GM23248 (cell line): ENCODE data around the gene CPLANE2. TPM values are rescaled to one million over a fixed set of nuclear protein-coding genes. Genes with fewer than 3 reads are reported as not detected.

Source experiments
- DNase-seq: peaks from one replicate; pipeline ENCODE4 v3.0.0-alpha.2; 2015
- H2AFZ ChIP-seq: fragments of 200-600 bp; sonication (generic); 2 replicates; pipeline ENCODE4 v1.6.1; 2016; ENCODE audit warnings: antibody characterized with exemption
- H3F3A ChIP-seq: fragments of 200-600 bp; sonication (generic); 2 replicates; pipeline ENCODE4 v1.6.1; 2016; ENCODE audit warnings: mild to moderate bottlenecking, antibody characterized with exemption, mixed run types; ENCODE audit not compliant: insufficient read depth
- H3K27ac ChIP-seq: fragments of 200-600 bp; sonication (generic); 2 replicates; pipeline ENCODE4 v1.5.1; 2016; ENCODE audit warnings: mild to moderate bottlenecking
- H3K27me3 ChIP-seq: fragments of 200-600 bp; sonication (generic); replicated peaks from 2 replicates; pipeline ENCODE4 v1.6.1; 2016; ENCODE audit warnings: mild to moderate bottlenecking; ENCODE audit not compliant: insufficient read depth
- H3K36me3 ChIP-seq: fragments of 200-600 bp; sonication (generic); 2 replicates; pipeline ENCODE4 v1.6.1; 2016; ENCODE audit warnings: low read depth, mild to moderate bottlenecking
- H3K4me1 ChIP-seq: fragments of 200-600 bp; sonication (generic); 2 replicates; pipeline ENCODE4 v1.6.1; 2016; ENCODE audit warnings: mild to moderate bottlenecking; ENCODE audit not compliant: insufficient read depth
- H3K4me2 ChIP-seq: fragments of 200-600 bp; sonication (generic); one replicate; pipeline ENCODE4 v1.6.1; 2016; ENCODE audit warnings: mild to moderate bottlenecking; ENCODE audit not compliant: unreplicated experiment
- H3K4me3 ChIP-seq: fragments of 200-600 bp; sonication (generic); 2 replicates; pipeline ENCODE4 v1.5.1; 2016; ENCODE audit warnings: mild to moderate bottlenecking
- H3K79me2 ChIP-seq: fragments of 200-600 bp; sonication (generic); 2 replicates; pipeline ENCODE4 v1.6.1; 2016; ENCODE audit warnings: mild to moderate bottlenecking; ENCODE audit not compliant: insufficient read depth
- H3K9ac ChIP-seq: fragments of 200-600 bp; sonication (generic); 2 replicates; pipeline ENCODE4 v1.6.1; 2016; ENCODE audit warnings: mild to moderate bottlenecking
- H3K9me2 ChIP-seq: fragments of 200-600 bp; sonication (generic); 2 replicates; pipeline ENCODE4 v1.6.1; 2016; ENCODE audit warnings: mixed run types, mild to moderate bottlenecking, moderate library complexity; ENCODE audit not compliant: insufficient read depth
- H3K9me3 ChIP-seq: fragments of 200-600 bp; sonication (generic); one replicate; pipeline ENCODE4 v1.6.1; 2017; ENCODE audit warnings: low read depth
- H4K20me1 ChIP-seq: fragments of 200-600 bp; sonication (generic); 2 replicates; pipeline ENCODE4 v1.6.0; 2016; ENCODE audit not compliant: insufficient read depth
- EZH2 ChIP-seq: fragments of 200-600 bp; sonication (generic); IDR thresholded peaks from 2 replicates; pipeline ENCODE4 v1.6.1; 2018; ENCODE audit warnings: antibody characterized with exemption, mild to moderate bottlenecking; ENCODE audit not compliant: insufficient read depth, poor library complexity, severe bottlenecking
- EZH2phosphoT487 ChIP-seq: fragments of 200-600 bp; sonication (generic); IDR thresholded peaks from 2 replicates; pipeline ENCODE4 v1.6.1; 2018; ENCODE audit warnings: antibody characterized with exemption, moderate library complexity, mild to moderate bottlenecking, low read depth; ENCODE audit not compliant: insufficient read depth
- WGBS, 2 experiments: methylation state at CpG; one replicate each; pipeline ENCODE4 v1.1.6; 2015 to 2017; ENCODE audit warnings: low lambda C conversion rate in 2 of 2, low coverage in 1 of 2; ENCODE audit errors: missing lambda C conversion rate in 2 of 2; 5-methylcytosine and 5-hydroxymethylcytosine counted together
- in situ Hi-C: fragments of 300-500 bp; cut with MboI; formaldehyde crosslinking; loops from 2 replicates; pipeline ENCODE4 v1.15.0; 2020
- polyA plus RNA-seq: library from polyadenylated mRNA; unstranded; fragments of >200 nt; fragmentation: Nextera tagmentation; extraction: Ambion mirVana; gene quantifications from 2 replicates; pipeline ENCODE4 v1.2.1, GENCODE V29; 2016
- total RNA-seq: library from RNA; depleted of rRNA; stranded (reverse); fragments of >200 nt; shearing (Covaris generic); gene quantifications from 2 replicates; pipeline ENCODE4 v1.2.3, GENCODE V29; 2014

Gene CPLANE2
- total and polyA plus RNA-seq, 2 experiments from 2014 or later = 2.6 to 16.5 TPM

DNA sequence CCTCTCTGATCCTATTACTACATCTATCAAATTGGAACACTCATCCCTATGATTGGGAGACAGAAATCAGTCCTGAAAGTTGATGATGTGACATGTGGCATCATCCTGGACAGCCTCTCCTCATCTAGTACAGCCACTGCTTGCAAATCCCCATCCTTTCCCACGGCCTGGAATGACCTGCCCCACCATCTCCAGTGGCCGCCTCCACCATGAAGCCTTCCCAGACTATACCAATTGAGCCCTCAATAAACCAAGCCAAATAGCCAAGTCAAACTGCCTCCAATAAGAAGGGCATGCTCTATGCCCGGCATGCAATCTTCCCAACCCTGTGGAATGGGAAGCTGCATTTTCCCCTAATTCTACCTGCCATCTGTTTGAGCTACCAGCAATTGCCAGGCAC is 24.0 kb downstream of the CPLANE2 start:
- Histone ChIP-seq H3K9me3 (no peaks in the 10 kb centered on the region), H3K4me1 (no peaks in the 10 kb centered on the region), H3K27ac (no peak overlapping the region), H3K9ac (no peak overlapping the region), H3K27me3 (no peaks in the 10 kb centered on the region), H3K9me2 (no peaks in the 10 kb centered on the region), H3K4me3 (no peak overlapping the region), H3K4me2 (no peak overlapping the region), H3F3A (peaks cover 5% of the 10 kb centered on the region; the same call in 1 of the 2 replicates), H3K36me3 (no peaks in the 10 kb centered on the region), H3K79me2 (no peaks in the 10 kb centered on the region), H2AFZ (no peak overlapping the region), H4K20me1 (no peaks in the 10 kb centered on the region)
- in situ Hi-C loops = no loop called here
- no peak for DNase-seq
- no peak for TF ChIP-seq EZH2
- TF ChIP-seq EZH2phosphoT487 = no peak
- WGBS, 2 experiments = 49 to 53% methylated on average over 3 of the region's 3 CpGs

DNA sequence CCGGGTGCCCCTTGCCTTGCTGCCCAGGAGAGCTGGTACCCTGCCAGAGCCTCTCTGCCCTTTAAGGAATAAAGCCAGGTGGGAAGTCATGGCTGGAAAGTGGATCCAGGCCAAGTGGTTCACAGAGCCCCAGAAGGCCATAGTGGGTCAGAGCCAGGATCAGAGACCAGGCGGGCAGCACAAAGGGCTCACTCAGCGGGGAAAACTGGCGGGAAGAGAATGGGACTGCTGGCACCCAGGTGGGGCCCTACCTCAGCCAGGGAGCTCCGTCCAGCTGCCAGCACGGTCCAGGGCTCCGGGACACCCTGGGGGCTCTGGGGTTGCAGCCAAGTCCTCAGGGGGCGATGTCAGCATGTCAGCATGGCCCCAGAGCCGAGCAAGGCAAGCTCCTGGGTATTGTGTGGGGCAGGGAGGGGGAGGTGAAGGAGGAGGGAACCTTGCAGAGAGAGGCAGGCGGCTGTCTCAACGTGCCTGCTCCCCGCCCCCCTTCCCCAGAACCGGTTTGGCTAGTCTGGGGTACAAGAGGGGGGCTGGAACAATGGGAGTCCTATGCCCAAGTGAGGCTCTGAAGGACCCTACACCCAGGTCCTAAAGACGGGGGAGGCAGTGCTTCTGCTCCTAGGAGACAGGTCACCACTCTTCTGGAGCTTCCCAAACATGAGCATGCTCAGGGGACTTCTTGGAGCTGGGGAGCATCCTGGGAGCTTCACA is 24.6 kb downstream of the CPLANE2 start, which contains the start of gene ARHGEF19:
Gene ARHGEF19 (minus strand): TSS at position 402 of the 711 bp plus-strand sequence. CDS start 3,598 bp downstream, outside the sequence.
- Histone ChIP-seq H3K9me2 (no peaks in the 10 kb centered on the region), H3F3A (peaks cover 5% of the 10 kb centered on the region; the same call in 1 of the 2 replicates), H3K79me2 (no peaks in the 10 kb centered on the region), H3K27me3 (no peaks in the 10 kb centered on the region), H3K27ac (no peak within 1 kb of the TSS), H2AFZ (no peak within 1 kb of the TSS), H3K4me1 (no peaks in the 10 kb centered on the region), H3K4me2 (no peak within 1 kb of the TSS), H4K20me1 (no peaks in the 10 kb centered on the region), H3K4me3 (no peak within 1 kb of the TSS), H3K9me3 (no peaks in the 10 kb centered on the region), H3K9ac (no peak within 1 kb of the TSS), H3K36me3 (no peaks in the 10 kb centered on the region)
- no peak for DNase-seq
- TF ChIP-seq EZH2 (no peak), EZH2phosphoT487 (no peak)
- in situ Hi-C loops = no loop called here
- WGBS, 2 experiments = 26 to 33% methylated on average over 11 to 14 of the region's 14 CpGs

DNA sequence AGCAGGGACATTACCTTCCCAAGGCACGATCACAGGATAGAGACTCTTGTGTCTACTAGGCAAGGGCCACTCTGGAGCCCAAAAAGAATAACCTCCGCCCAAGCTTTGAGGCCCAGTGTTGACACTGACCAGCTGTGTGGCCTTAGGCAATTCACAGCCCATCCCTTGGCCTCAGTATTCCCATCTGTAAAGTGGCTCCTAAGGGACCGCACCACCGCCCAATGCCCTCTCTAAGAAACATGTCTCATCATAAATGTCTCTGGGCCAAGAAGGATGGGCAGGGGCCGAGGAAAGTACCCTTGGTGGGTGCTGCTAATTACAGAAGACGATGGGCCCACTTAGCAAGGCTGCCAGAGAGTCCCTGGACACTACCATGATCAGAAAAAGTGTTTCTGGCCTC is 25.2 kb downstream of the CPLANE2 start:
- no peaks in the 10 kb centered on the region for H3K79me2 ChIP-seq

DNA sequence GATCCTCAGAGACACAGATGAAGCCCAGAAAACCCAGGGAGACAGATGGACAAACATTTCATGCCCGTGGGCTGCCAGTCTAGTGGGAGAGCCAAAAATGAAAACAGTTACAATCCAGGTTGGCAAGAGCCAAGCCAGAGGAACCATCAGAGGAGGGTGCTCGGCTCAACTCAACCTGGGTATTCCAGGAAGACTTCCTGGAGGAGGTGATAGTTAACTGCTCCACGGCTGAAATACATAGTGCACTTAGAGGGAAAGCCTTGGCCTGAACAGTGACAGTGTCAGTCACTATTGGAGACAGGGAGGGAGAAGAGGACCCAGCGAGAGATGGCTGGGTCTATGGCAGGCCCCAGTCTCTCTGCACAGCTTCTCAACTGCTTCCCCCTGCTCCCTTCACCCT is 26.4 kb downstream of the CPLANE2 start:
- Histone ChIP-seq H3K9me2 (no peaks in the 10 kb centered on the region), H3K79me2 (no peaks in the 10 kb centered on the region), H3K4me1 (0 out of 2 replicates have a peak, but pooled peaks cover 4% of the 10 kb centered on the region), H2AFZ (no peak overlapping the region), H3K27me3 (no peaks in the 10 kb centered on the region), H3K36me3 (no peaks in the 10 kb centered on the region), H3K9ac (no peak overlapping the region), H3K4me3 (no peak overlapping the region), H3F3A (no peaks in the 10 kb centered on the region), H3K4me2 (no peak overlapping the region), H3K9me3 (no peaks in the 10 kb centered on the region), H3K27ac (no peak overlapping the region), H4K20me1 (no peaks in the 10 kb centered on the region)
- in situ Hi-C loops = no loop called here
- TF ChIP-seq EZH2phosphoT487 (no peak), EZH2 (no peak)
- 89 to 90% methylated on average over 4 of the region's 4 CpGs for WGBS, 2 experiments
- DNase-seq = no peak

More for the DNA sequence above, 25.2 kb downstream of the CPLANE2 start:
- Histone ChIP-seq H3K36me3 (no peaks in the 10 kb centered on the region), H3K27me3 (no peaks in the 10 kb centered on the region), H3K4me2 (no peak overlapping the region), H4K20me1 (no peaks in the 10 kb centered on the region), H3K4me3 (no peak overlapping the region), H3K27ac (no peak overlapping the region), H3K9me2 (no peaks in the 10 kb centered on the region), H3F3A (peaks cover 3% of the 10 kb centered on the region; the same call in 1 of the 2 replicates), H2AFZ (no peak overlapping the region), H3K9me3 (no peaks in the 10 kb centered on the region), H3K9ac (no peak overlapping the region), H3K4me1 (no peaks in the 10 kb centered on the region)
- DNase-seq = no peak
- TF ChIP-seq EZH2phosphoT487 (no peak), EZH2 (no peak)
- in situ Hi-C loops = no loop called here
- WGBS, 2 experiments = 75 to 76% methylated on average over 6 of the region's 6 CpGs
